ENCODE results near the gene UBE2S. TPM values are rescaled to one million over a fixed set of nuclear protein-coding genes. Genes with fewer than 3 reads are reported as not detected.
A peak's percentile ranks its signal among the peaks of the same experiment; 100 is the strongest.

Gene UBE2S
- total and polyA plus RNA-seq, 2 of the 8 experiments (the other 6 are each of a cell fraction or from before 2014, with no cell fraction given): 398 to 530 TPM

DNA sequence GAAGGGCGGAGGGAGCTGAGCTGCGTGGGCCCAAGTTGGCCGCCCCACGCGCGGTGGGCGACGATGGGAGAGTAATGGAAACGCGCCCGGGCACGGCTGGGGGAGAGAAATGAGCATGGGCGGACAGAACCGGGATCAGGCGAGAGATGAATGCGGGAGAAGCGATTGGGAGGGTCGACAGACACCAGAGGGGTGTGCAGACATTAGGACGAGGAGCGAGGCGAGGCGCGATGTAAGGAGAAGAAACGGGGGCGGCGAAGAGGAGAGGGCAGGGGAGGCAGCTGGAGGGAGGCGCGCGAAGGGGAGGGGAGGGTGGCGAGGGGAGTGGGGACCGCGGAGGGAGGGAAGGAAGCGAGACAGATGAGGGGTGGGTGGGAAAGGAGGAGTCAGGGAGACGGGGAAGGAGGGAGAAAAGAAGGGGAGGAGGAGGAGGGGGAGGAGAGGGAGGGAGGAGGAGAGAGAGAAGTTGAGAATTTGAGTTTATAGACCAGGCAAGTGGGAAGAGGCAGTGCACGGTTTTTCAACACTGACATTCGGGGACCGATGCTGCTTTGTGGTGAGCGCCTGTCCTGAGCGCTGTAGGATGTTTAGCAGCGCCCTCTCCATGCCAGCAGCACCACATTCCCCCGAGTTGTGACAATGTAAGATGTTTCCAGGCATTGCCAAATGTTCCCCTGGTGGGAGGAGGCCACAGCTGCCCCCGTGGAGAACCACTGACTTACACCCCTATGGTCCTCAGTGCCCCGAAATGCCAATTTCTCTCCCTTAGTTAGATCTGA, 35.6 kb upstream of the UBE2S start, which contains the start of gene SHISA7:
Gene SHISA7 (minus strand): TSS at position 256 of the 779 bp plus-strand sequence. CDS start 437 bp downstream, outside the sequence.
- Histone ChIP-seq H3K4me1 (replicated peaks in 1 of 4; ENCODE audit: control insufficient read depth in 3 of 4, insufficient read depth in 4 of 4, low read length in 3 of 4) (peaks cover 6 to 19% (median 9%) of the 10 kb centered on the region in 4 experiments; a peak in 6 of 7 replicates), H4K5ac (ENCODE audit: insufficient read length, low read depth, low read length) (no peak within 1 kb of the TSS), H2BK15ac (ENCODE audit: low read length) (no peak within 1 kb of the TSS), H3K79me1 (ENCODE audit: low read depth, low read length) (no peaks in the 10 kb centered on the region), H4K8ac (ENCODE audit: extremely low read depth, insufficient read depth, low read length) (peak within 1 kb of the TSS; percentile 14; the same call in 1 of the 2 replicates), H3K79me2 (ENCODE audit: control insufficient read depth in 1 of 2, insufficient read depth in 2 of 2, low read length in 2 of 2) (no peaks in the 10 kb centered on the region), H3K14ac (ENCODE audit: insufficient read length) (no peak within 1 kb of the TSS), H3K4me2 (ENCODE audit: insufficient read depth in 1 of 2, low read depth in 2 of 2, low read length in 2 of 2) (peak within 1 kb of the TSS; percentile 82 to 92), H2AK5ac (ENCODE audit: low read depth, low read length) (no peak within 1 kb of the TSS), H3K9me3 (ENCODE audit: insufficient read depth in 2 of 2, low read depth in 1 of 2, low read length in 1 of 2) (no peaks in the 10 kb centered on the region), H3K27me3 (replicated peaks in 1 of 4; ENCODE audit: control insufficient read depth in 3 of 4, extremely low read depth in 1 of 4, insufficient read depth in 3 of 4, low read length in 3 of 4) (peaks cover 49 to 96% (median 86%) of the 10 kb centered on the region in 4 experiments), H3K27ac (ENCODE audit: low read depth, low read length) (no peak within 1 kb of the TSS), H3K9ac (replicated peaks in 1 of 4; ENCODE audit: extremely low read depth in 1 of 4, low read depth in 3 of 4, low read length in 3 of 4) (no peak within 1 kb of the TSS), H3K23ac (ENCODE audit: insufficient read length) (no peak within 1 kb of the TSS), H2BK120ac (replicated peaks; ENCODE audit: low read depth, low read length) (no peak within 1 kb of the TSS), H3K23me2 (ENCODE audit: low read depth, low read length) (peaks cover 19% of the 10 kb centered on the region; the same call in 1 of the 2 replicates), H4K91ac (replicated peaks; ENCODE audit: insufficient read length, low read length) (no peak within 1 kb of the TSS), H2BK5ac (ENCODE audit: low read depth, low read length) (no peak within 1 kb of the TSS), H2BK12ac (ENCODE audit: low read depth, low read length) (no peak within 1 kb of the TSS), H3K18ac (ENCODE audit: extremely low read depth, low read length) (no peak within 1 kb of the TSS), H4K20me1 (replicated peaks in 1 of 2; ENCODE audit: control insufficient read depth in 1 of 2, insufficient read depth in 2 of 2, low read length in 2 of 2) (peaks cover 3 to 21% of the 10 kb centered on the region in 2 experiments), H3K4me3 (ENCODE audit: extremely low read depth in 1 of 4, insufficient read depth in 2 of 4, low read depth in 3 of 4, low read length in 4 of 4) (peak within 1 kb of the TSS in 2 of 4 experiments; percentile 18 to 65; a peak in 3 of 8 replicates), H3K56ac (replicated peaks; ENCODE audit: insufficient read length, low read depth, low read length) (no peak within 1 kb of the TSS), H3K4ac (replicated peaks; ENCODE audit: insufficient read length, low read depth, low read length) (no peak within 1 kb of the TSS), H2BK20ac (ENCODE audit: low read length) (no peak within 1 kb of the TSS), H3K36me3 (ENCODE audit: control insufficient read depth in 2 of 4, insufficient read depth in 4 of 4, low read length in 3 of 4) (no peaks in the 10 kb centered on the region), H2AFZ (ENCODE audit: low read length) (no peak within 1 kb of the TSS)
- peak in 1 of 2 experiments; percentile 58 for DNase-seq (ENCODE audit: low read depth in 1 of 2, low spot score in 2 of 2)
- no peak for FAIRE-seq
- WGBS, 2 experiments (ENCODE audit: extremely low coverage in 1 of 2, insufficient coverage in 1 of 2, insufficient read length in 1 of 2, insufficient replicate concordance in 2 of 2, low coverage in 1 of 2, low lambda C conversion rate in 2 of 2, missing lambda C conversion rate in 1 of 2): 6% methylated on average over 28 of the region's 43 CpGs; no CpG with 5 or more reads in 1 of the 2 experiments
- TF ChIP-seq BCL11A (IDR thresholded peaks at IDR 0.05; ENCODE audit: low read depth in 2 of 2, low read length in 2 of 2): no peak
- TF ChIP-seq TCF12 (IDR thresholded peaks at IDR 0.05; ENCODE audit: low read depth, low read length): no peak
- 0 out of 2 replicates have a peak, but pooled peaks have one; percentile 38 for TF ChIP-seq MAX (IDR thresholded peaks at IDR 0.05)
- TF ChIP-seq CHD2 (IDR thresholded peaks at IDR 0.05; ENCODE audit: low read length): no peak
- TF ChIP-seq POLR2A (IDR thresholded peaks at IDR 0.05; ENCODE audit: control extremely low read depth in 1 of 2, low read depth in 2 of 2, low read length in 2 of 2): no peak
- no peak for TF ChIP-seq SAP30 (IDR thresholded peaks at IDR 0.05; ENCODE audit: insufficient read depth, insufficient replicate concordance, low read length)
- TF ChIP-seq E2F6 (IDR thresholded peaks at IDR 0.05): peak; percentile 59
- POLR2A ChIA-PET (ENCODE audit: partially characterized antibody): interaction anchor here (1.0 to 4.4 kb wide), 4 partner anchors 10 to 183 kb away, joined by 3 to 21 read pairs (median 6); partner anchors contain the start of genes UBE2S and ZNF628
- CTCF ChIA-PET (ENCODE audit: partially characterized antibody): interaction anchor here (0.6 to 2.5 kb wide), 5 partner anchors 10 to 1304 kb away, joined by 3 to 13 read pairs (median 4); no protein-coding TSS in a partner anchor

Data from H1 (cell line).